Nephron progenitor cell (in vitro differentiated cells): ENCODE data around the gene PIP5K1B.
A peak's percentile ranks its signal among the peaks of the same experiment; 100 is the strongest.

Source experiments
- DNase-seq: peaks from one replicate; pipeline ENCODE4 v3.0.0; 2021
- H3K27ac Mint-ChIP-seq: 2 replicates; pipeline ENCODE4 v1.8.0; 2021; ENCODE audit warnings: mild to moderate bottlenecking, moderate library complexity, mixed read lengths
- H3K27me3 Mint-ChIP-seq: 2 replicates; pipeline ENCODE4 v1.8.0; 2021; ENCODE audit warnings: mild to moderate bottlenecking, low read depth, mixed read lengths; ENCODE audit not compliant: poor library complexity
- H3K36me3 Mint-ChIP-seq: 2 replicates; pipeline ENCODE4 v1.8.0; 2021; ENCODE audit warnings: low read depth, mixed read lengths
- H3K4me1 Mint-ChIP-seq: 2 replicates; pipeline ENCODE4 v1.8.0; 2021; ENCODE audit warnings: mixed read lengths
- H3K4me3 Mint-ChIP-seq: 2 replicates; pipeline ENCODE4 v1.8.0; 2021; ENCODE audit warnings: mild to moderate bottlenecking, moderate library complexity, mixed read lengths
- H3K9me3 Mint-ChIP-seq: 2 replicates; pipeline ENCODE4 v1.8.0; 2021; ENCODE audit warnings: mild to moderate bottlenecking, moderate library complexity, mixed read lengths
- TF ChIP-seq, protein P1 (sequence below): fragments of 200-600 bp; sonication (generic); IDR thresholded peaks from 2 replicates; pipeline ENCODE4 v1.5.0; 2021; ENCODE audit warnings: antibody characterized with exemption

The PIP5K1B gene

DNA sequence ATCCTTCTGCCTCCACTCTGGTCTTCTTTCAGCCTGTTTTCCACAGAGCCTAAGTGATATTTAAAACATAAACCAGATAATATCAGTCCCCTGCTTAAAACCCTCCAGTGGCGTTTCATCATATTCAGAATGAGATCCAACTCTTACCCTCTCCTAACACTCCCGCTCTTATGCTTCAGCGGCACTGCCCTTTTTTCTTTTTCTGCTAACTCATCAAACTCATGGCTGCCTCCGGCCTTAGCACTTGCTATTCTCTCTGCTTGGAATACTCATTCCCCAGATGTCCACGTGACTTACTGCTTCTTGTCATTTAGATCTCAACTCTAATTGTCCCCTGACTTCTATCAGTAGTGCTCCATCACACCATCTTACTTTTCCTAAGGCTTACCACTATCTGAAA lies 73.6 kb downstream of the PIP5K1B start:
- Mint-ChIP-seq H3K4me1 (peaks cover 14% of the 10 kb centered on the region), H3K9me3 (no peaks in the 10 kb centered on the region), H3K4me3 (no peak overlapping the region), H3K36me3 (no peaks in the 10 kb centered on the region), H3K27me3 (no peaks in the 10 kb centered on the region), H3K27ac (no peak overlapping the region)
- DNase-seq: no peak
- TF ChIP-seq, protein P1, sequence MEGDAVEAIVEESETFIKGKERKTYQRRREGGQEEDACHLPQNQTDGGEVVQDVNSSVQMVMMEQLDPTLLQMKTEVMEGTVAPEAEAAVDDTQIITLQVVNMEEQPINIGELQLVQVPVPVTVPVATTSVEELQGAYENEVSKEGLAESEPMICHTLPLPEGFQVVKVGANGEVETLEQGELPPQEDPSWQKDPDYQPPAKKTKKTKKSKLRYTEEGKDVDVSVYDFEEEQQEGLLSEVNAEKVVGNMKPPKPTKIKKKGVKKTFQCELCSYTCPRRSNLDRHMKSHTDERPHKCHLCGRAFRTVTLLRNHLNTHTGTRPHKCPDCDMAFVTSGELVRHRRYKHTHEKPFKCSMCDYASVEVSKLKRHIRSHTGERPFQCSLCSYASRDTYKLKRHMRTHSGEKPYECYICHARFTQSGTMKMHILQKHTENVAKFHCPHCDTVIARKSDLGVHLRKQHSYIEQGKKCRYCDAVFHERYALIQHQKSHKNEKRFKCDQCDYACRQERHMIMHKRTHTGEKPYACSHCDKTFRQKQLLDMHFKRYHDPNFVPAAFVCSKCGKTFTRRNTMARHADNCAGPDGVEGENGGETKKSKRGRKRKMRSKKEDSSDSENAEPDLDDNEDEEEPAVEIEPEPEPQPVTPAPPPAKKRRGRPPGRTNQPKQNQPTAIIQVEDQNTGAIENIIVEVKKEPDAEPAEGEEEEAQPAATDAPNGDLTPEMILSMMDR: no peak

- H3K36me3 Mint-ChIP-seq: no peaks in the 10 kb centered on the region
- H3K9me3 Mint-ChIP-seq: no peaks in the 10 kb centered on the region
- H3K27me3 Mint-ChIP-seq: no peaks in the 10 kb centered on the region
- TF ChIP-seq, protein P1: no peak
- DNase-seq: peak; percentile 97
- no peak overlapping the region for H3K4me3 Mint-ChIP-seq
- peaks cover 14% of the 10 kb centered on the region for H3K4me1 Mint-ChIP-seq
- no peak overlapping the region for H3K27ac Mint-ChIP-seq
Measured at GRCh38 chr9:68779558-68780379, 74.7 kb downstream of the PIP5K1B start.

GRCh38 chr9:68780380-68780712 lies 75.3 kb downstream of the PIP5K1B start:
- peaks cover 8% of the 10 kb centered on the region for H3K4me1 Mint-ChIP-seq
- no peaks in the 10 kb centered on the region for H3K36me3 Mint-ChIP-seq
- TF ChIP-seq, protein P1: no peak
- H3K4me3 Mint-ChIP-seq: no peak overlapping the region
- DNase-seq: no peak
- no peak overlapping the region for H3K27ac Mint-ChIP-seq
- H3K27me3 Mint-ChIP-seq: no peaks in the 10 kb centered on the region
- H3K9me3 Mint-ChIP-seq: no peaks in the 10 kb centered on the region

DNA sequence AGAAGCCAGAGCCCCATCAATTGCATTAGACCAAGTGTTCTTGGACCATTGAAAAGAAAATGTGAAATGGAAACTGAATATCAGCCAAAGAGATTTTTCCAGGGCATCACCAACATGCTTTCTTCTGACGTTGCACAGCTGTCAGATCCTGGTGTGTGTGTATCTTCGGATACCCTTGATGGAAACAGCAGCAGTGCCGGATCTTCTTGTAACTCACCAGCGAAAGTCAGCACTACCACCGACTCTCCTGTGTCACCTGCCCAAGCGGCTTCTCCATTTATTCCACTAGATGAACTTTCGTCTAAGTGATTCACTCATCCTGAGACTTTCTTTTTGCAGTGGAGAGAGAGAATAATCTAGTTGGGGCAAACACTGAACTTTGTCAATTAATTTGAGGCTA lies 75.7 kb downstream of the PIP5K1B start:
- Mint-ChIP-seq H3K9me3 (no peaks in the 10 kb centered on the region), H3K4me1 (peaks cover 6% of the 10 kb centered on the region), H3K27ac (no peak overlapping the region), H3K27me3 (no peaks in the 10 kb centered on the region), H3K36me3 (no peaks in the 10 kb centered on the region), H3K4me3 (no peak overlapping the region)
- no peak for DNase-seq
- TF ChIP-seq, protein P1: no peak

DNA sequence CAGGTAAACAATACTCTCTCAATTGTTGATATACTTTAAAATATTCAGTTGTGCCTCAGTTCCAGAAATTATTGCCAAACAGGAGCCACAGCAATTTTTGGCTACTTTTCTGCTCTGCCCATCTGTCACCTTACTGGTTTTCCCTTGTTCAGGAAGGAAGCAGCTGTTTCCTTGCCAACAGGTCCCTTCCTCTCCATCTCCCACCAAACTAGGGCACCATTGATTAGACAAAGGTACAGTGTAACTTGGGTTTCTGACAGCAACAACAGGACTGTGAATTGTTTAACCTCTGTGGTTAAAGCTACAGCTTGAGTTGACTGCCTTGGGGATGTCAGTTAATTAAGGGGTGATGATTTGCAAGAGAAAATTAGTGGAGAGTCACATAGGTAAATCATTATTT lies 76.9 kb downstream of the PIP5K1B start:
- H3K4me3 Mint-ChIP-seq: peak overlapping the region; percentile 67
- TF ChIP-seq, protein P1: no peak
- no peak for DNase-seq

GRCh38 chr9:68782546-68782945 lies 77.5 kb downstream of the PIP5K1B start:
- H3K36me3 Mint-ChIP-seq: no peaks in the 10 kb centered on the region
- H3K27ac Mint-ChIP-seq: no peak overlapping the region
- no peak overlapping the region for H3K4me3 Mint-ChIP-seq
- no peak for DNase-seq
- H3K9me3 Mint-ChIP-seq: no peaks in the 10 kb centered on the region
- H3K4me1 Mint-ChIP-seq: peaks cover 6% of the 10 kb centered on the region
- no peaks in the 10 kb centered on the region for H3K27me3 Mint-ChIP-seq
- TF ChIP-seq, protein P1: no peak

More for the DNA sequence above, 76.9 kb downstream of the PIP5K1B start:
- H3K9me3 Mint-ChIP-seq: no peaks in the 10 kb centered on the region
- no peak overlapping the region for H3K27ac Mint-ChIP-seq
- no peaks in the 10 kb centered on the region for H3K27me3 Mint-ChIP-seq
- H3K4me1 Mint-ChIP-seq: peaks cover 6% of the 10 kb centered on the region
- H3K36me3 Mint-ChIP-seq: no peaks in the 10 kb centered on the region
